Measurements from ENCODE around the gene C22orf23. TPM values are rescaled to one million over a fixed set of nuclear protein-coding genes. Genes with fewer than 3 reads are reported as not detected.

The C22orf23 gene
- total and polyA plus RNA-seq, 9 of the 15 experiments (the other 6 are each of a cell fraction or from before 2014, with no cell fraction given): 0.25 to 1.0 (median 0.53) TPM

- Histone ChIP-seq H3K36me3 (ENCODE audit: control insufficient read depth, insufficient read depth, low read length) (no peaks in the 10 kb centered on the region), H3K27me3 (ENCODE audit: control insufficient read depth in 2 of 2, insufficient read depth in 2 of 2, low read length in 2 of 2) (no peaks in the 10 kb centered on the region), H4K20me1 (replicated peaks; ENCODE audit: control insufficient read depth, insufficient read depth, low read length) (no peaks in the 10 kb centered on the region; the same call in 1 of the 2 replicates), H3K79me2 (ENCODE audit: control insufficient read depth, insufficient read depth, low read length) (no peaks in the 10 kb centered on the region), H3K4me3 (no peak overlapping the region), H3K4me2 (ENCODE audit: insufficient read depth, low read length) (no peak overlapping the region), H3K9me3 (replicated peaks; ENCODE audit: control insufficient read depth, insufficient read depth, low read depth, low read length) (no peaks in the 10 kb centered on the region), H3K4me1 (replicated peaks in 1 of 2; ENCODE audit: control insufficient read depth in 2 of 2, insufficient read depth in 2 of 2, low read length in 2 of 2) (no peaks in the 10 kb centered on the region; a peak in 2 of 5 replicates), H3K27ac (ENCODE audit: extremely low read depth, low read depth, low read length) (no peak overlapping the region), H3K9ac (ENCODE audit: insufficient read depth in 1 of 2, low read depth in 2 of 2, low read length in 2 of 2) (peak overlapping the region in 1 of 2 experiments; percentile 64; a peak in 2 of 4 replicates), H3K9me1 (ENCODE audit: control insufficient read depth, insufficient read depth, low read length) (no peaks in the 10 kb centered on the region), H2AFZ (ENCODE audit: low read depth, low read length) (no peak overlapping the region)
- no peak for ATAC-seq
- ChIA-PET POLR2A (interaction anchor here (0.6 to 1.0 kb wide), 2 partner anchors 12 to 71 kb away, joined by 3 to 5 read pairs; partner anchors contain the start of gene POLR2F), CTCF (ENCODE audit: low intra/inter-chr PET ratio) (no interaction called here)
- intact Hi-C loops (cut with micrococcal nuclease) (no loop called here), in situ Hi-C loops (cut with MboI) (no loop called here)
- TF ChIP-seq TOE1 (IDR thresholded peaks at IDR 0.05; ENCODE audit: borderline replicate concordance) (no peak), TOE1 (CRISPR knock-in tag; IDR thresholded peaks at IDR 0.05; ENCODE audit: borderline replicate concordance, low read depth) (no peak), ESRRB (CRISPR knock-in tag; IDR thresholded peaks at IDR 0.05; ENCODE audit: borderline replicate concordance) (no peak), POLR2G (IDR thresholded peaks at IDR 0.05; ENCODE audit: low read depth, low read length) (peak; percentile 46; the same call in 1 of the 2 replicates), ZNF717 (CRISPR knock-in tag; IDR thresholded peaks at IDR 0.05) (no peak)
- no peak for FAIRE-seq
- DNase-seq (ENCODE audit: extremely low read depth in 1 of 4, low spot score in 3 of 4): no peak
- no TSS peak for BruUV-seq (replicated peaks)
- WGBS (ENCODE audit: insufficient coverage, low coverage, missing lambda C conversion rate): 89% methylated on average over 5 of the region's 8 CpGs
These were observed 11.3 kb downstream of the C22orf23 start for GRCh38 chr22:37942133-37942532.

All from K562 (cell line).